GM19043 (cell line): ENCODE data around the gene PTPRC.
A peak's percentile ranks its signal among the peaks of the same experiment; 100 is the strongest.

Source experiments
- ATAC-seq: cut with Tn5 transposase; IDR thresholded peaks from one replicate; pipeline ENCODE4 v1.9.1; 2021; ENCODE audit warnings: low read depth; ENCODE audit not compliant: unreplicated experiment

PTPRC gene

GRCh38 chr1:198793714-198794113 is 154.9 kb downstream of the PTPRC start:
- no peak for ATAC-seq

GRCh38 chr1:198794498-198794897 is 155.7 kb downstream of the PTPRC start:
- no peak for ATAC-seq

DNA sequence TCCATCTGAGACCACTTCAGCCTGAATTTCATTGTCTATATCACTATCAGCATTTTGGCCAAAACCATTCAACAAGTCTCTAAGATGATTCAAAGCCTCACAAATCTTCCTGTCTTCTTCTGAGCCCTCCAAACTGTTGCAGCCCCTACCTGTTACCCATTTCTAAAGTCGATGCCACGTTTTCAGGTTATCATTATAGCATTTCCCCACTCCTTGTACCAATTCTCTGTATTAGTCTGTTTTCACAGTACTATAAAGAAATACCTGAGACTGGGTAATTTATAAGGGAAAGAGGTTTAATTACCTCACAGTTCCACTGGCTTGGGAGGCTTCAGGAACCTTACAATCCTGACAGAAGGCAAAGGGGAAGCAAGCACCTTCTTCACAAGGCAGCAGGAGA is 158.8 kb downstream of the PTPRC start:
- no peak for ATAC-seq

DNA sequence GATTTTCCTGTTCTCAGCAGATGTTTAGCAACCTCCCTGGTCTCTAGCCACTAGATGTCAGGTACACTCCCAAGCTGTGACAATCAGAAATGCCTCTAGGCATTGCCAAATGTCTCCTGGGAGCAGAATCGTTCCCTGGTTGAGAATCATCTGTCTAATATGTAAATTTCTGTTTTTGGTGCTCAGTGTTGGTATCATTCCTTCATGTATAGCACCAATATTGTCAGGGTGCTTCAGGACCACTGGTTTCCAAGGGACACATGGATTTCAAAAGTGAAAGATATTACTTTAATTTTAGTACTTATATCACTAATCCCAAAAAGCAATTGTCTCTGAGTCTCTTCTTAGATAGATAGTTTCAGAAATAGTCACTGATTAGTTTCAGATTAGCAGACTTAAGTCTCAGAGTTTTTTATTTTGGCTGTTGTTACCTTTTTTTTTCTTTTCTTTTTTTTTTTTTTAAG is 160.1 kb downstream of the PTPRC start:
- ATAC-seq = peak; percentile 75

GRCh38 chr1:198805498-198806151 is 166.8 kb downstream of the PTPRC start:
- no peak for ATAC-seq

DNA sequence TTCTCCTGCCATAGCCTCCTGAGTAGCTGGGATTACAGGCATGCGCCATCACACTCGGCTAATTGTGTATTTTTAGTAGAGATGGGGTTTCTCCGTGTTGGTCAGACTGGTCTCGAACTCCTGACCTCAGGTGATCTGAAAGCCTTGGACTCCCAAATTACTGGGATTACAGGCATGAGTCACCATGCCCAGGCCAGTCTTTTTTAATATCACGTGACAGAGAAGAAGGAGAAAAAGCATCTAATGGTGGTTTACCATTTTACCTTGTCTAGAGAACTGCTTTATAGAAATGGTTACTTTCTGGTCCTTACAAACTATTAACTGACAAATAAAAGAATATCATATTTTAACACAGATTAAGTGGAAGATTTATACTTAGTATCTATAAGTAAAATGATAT is 168.0 kb downstream of the PTPRC start:
- no peak for ATAC-seq
